ENCODE measurements around the gene AGO3.

Gene AGO3

GRCh38 chr1:36055706-36056105 is 124.8 kb downstream of the AGO3 start:
- DNase-seq (ENCODE audit: low spot score in 2 of 2) (no peak), ATAC-seq (ENCODE audit: low read depth) (no peak)
- Mint-ChIP-seq H3K36me3 (peaks cover 19% of the 10 kb centered on the region), H3K9me3 (no peaks in the 10 kb centered on the region), H3K4me1 (no peaks in the 10 kb centered on the region), H3K27ac (no peak overlapping the region), H3K4me3 (no peak overlapping the region), H3K27me3 (no peaks in the 10 kb centered on the region)

GRCh38 chr1:36062315-36062714 is 131.4 kb downstream of the AGO3 start:
- H3K36me3 Mint-ChIP-seq = peaks cover 2% of the 10 kb centered on the region
- no peak overlapping the region for H3K27ac Mint-ChIP-seq
- no peak for ATAC-seq (ENCODE audit: low read depth)
- no peaks in the 10 kb centered on the region for H3K4me1 Mint-ChIP-seq
- no peak for DNase-seq (ENCODE audit: low spot score in 2 of 2)
- no peak overlapping the region for H3K4me3 Mint-ChIP-seq
- H3K27me3 Mint-ChIP-seq = no peaks in the 10 kb centered on the region
- no peaks in the 10 kb centered on the region for H3K9me3 Mint-ChIP-seq

DNA sequence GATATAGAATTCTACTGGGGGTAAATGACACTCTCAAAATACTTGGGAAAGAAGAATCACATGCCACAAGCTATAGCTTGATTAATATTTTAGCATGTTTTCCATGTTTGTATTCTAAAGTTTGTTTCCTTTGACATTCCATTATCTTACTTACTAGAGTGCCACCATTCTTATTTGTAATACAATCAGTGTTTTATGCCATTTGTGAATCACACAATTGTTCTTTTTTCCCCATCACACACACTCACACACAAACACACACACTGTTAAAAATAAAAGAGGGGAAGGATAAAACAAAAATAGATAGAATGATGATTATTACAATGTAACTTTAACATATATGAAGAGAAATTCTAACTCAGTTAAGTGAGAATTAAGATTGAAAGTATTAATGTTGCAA is 137.0 kb downstream of the AGO3 start:
- no peaks in the 10 kb centered on the region for H3K36me3 Mint-ChIP-seq
- no peak for DNase-seq (ENCODE audit: low spot score in 2 of 2)
- no peaks in the 10 kb centered on the region for H3K4me1 Mint-ChIP-seq
- no peak overlapping the region for H3K4me3 Mint-ChIP-seq
- H3K27ac Mint-ChIP-seq = no peak overlapping the region
- H3K27me3 Mint-ChIP-seq = no peaks in the 10 kb centered on the region
- no peaks in the 10 kb centered on the region for H3K9me3 Mint-ChIP-seq
- no peak for ATAC-seq (ENCODE audit: low read depth)

DNA sequence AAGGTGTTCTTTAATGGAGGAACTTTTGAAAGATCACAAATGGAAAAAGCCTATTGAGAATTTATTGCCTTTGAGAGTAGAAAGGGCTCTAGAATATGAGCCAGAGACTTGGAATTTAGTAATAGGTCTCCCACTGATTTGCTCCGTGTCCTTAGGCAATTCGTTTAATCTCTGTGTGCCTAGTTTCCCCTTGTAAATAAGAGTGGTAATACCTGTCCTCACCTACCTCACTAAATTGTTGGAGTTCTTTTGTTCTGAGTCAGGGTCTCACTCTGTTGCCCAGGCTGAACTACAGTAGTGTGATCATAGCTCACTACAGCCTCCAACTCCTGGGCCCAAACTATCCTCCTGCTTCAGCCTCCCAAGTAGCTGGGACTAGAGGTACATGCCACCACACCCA is 138.0 kb downstream of the AGO3 start:
- Mint-ChIP-seq H3K4me1 (no peaks in the 10 kb centered on the region), H3K27me3 (no peaks in the 10 kb centered on the region), H3K27ac (no peak overlapping the region), H3K36me3 (no peaks in the 10 kb centered on the region), H3K9me3 (no peaks in the 10 kb centered on the region), H3K4me3 (no peak overlapping the region)
- no peak for DNase-seq (ENCODE audit: low spot score in 2 of 2)
- ATAC-seq (ENCODE audit: low read depth) = no peak

DNA sequence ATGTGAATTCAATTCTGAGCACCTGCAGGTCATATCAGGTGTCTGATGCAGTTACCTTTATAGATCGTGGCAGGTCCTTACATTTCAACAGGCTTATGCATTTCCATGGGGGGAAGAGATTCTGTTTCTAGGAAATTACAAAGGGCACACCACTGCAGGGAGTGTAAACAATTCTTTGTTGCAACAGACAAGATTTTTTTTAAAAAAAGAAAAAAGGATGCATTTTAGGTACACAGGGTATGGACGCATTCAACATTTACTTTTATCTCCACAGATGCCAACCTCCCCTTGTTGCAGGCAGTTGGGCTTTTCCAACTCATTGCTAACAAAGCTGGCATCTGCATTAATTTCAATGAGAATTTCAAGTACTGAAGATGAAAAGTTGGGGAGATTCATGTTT is 139.4 kb downstream of the AGO3 start:
- no peaks in the 10 kb centered on the region for H3K36me3 Mint-ChIP-seq
- H3K9me3 Mint-ChIP-seq = no peaks in the 10 kb centered on the region
- ATAC-seq (ENCODE audit: low read depth) = no peak
- H3K27ac Mint-ChIP-seq = no peak overlapping the region
- no peak for DNase-seq (ENCODE audit: low spot score in 2 of 2)
- H3K4me1 Mint-ChIP-seq = no peaks in the 10 kb centered on the region
- H3K4me3 Mint-ChIP-seq = no peak overlapping the region
- H3K27me3 Mint-ChIP-seq = no peaks in the 10 kb centered on the region

DNA sequence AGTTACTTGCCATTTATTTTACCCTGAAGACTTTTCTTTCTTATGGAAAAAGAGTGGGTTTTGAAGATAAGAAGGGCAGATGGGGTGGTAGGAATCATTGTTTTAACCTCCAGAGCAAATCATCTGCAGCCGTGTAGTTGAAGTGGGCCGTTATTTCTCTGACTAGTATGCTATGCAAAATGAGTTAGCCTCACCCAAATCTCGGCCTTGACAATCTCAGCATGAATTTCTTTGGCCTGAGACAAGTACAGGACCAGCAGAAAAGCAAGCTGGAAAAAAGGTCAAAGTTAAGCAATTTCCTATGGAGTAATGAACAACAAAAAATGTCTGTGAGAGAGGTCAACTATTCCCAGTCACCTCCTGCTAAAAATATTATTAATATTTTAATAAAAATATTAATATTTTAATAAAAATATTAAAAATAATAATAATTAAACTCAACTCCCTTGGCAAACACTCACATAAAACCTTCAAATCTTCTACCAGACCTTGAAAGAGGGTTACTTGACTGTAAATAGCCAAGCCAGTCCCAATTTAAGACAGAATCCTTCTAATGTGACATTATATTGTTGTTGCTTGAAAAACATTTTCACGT is 146.2 kb downstream of the AGO3 start:
- Mint-ChIP-seq H3K36me3 (no peaks in the 10 kb centered on the region), H3K4me1 (no peaks in the 10 kb centered on the region), H3K27me3 (peaks cover 3% of the 10 kb centered on the region), H3K27ac (no peak overlapping the region), H3K4me3 (no peak overlapping the region), H3K9me3 (no peaks in the 10 kb centered on the region)
- DNase-seq (ENCODE audit: low spot score in 2 of 2) (no peak), ATAC-seq (ENCODE audit: low read depth) (no peak)

DNA sequence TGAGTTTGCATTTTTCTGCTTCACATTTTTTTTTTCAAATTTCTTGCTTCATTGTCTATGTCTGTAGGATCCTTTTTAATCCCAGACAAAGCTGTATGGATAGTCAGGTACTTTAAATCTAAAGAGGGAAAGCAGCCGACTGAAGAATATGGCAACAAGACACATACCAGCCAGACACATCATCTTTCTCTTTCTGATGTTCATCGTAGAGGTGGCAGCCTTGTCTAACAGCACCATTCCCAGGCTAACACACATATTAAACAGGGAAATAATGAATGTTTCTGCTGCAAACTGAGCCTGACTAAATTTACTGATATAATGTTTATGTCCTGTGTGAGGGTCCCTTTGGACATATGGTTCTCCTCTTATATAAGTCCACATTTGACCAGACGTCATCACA is 149.3 kb downstream of the AGO3 start:
- peaks cover 10% of the 10 kb centered on the region for H3K27me3 Mint-ChIP-seq
- no peaks in the 10 kb centered on the region for H3K4me1 Mint-ChIP-seq
- no peak for ATAC-seq (ENCODE audit: low read depth)
- H3K36me3 Mint-ChIP-seq = no peaks in the 10 kb centered on the region
- H3K4me3 Mint-ChIP-seq = no peak overlapping the region
- no peak for DNase-seq (ENCODE audit: low spot score in 2 of 2)
- no peaks in the 10 kb centered on the region for H3K9me3 Mint-ChIP-seq
- H3K27ac Mint-ChIP-seq = no peak overlapping the region

DNA sequence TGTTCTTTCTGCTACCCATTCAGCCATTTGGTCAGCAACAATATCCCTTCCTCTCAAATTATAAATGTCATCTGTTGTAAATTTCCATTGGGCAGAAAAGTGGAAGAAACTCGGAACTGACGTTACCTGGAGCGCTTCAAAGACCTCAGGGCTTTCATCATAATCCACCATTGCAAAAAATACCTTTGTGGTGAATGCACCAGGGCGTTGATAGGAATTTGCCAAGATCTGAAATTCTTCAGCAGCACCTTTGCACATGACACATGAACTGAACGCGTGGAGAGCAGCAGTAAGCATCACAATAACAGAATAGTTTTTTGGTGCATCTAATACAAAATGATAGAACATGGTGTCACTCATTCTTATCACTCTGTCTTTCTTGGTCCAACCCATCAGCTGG is 149.9 kb downstream of the AGO3 start:
- ATAC-seq (ENCODE audit: low read depth) = no peak
- Mint-ChIP-seq H3K4me1 (no peaks in the 10 kb centered on the region), H3K9me3 (no peaks in the 10 kb centered on the region), H3K4me3 (no peak overlapping the region), H3K27ac (no peak overlapping the region), H3K27me3 (peaks cover 10% of the 10 kb centered on the region), H3K36me3 (no peaks in the 10 kb centered on the region)
- no peak for DNase-seq (ENCODE audit: low spot score in 2 of 2)

DNA sequence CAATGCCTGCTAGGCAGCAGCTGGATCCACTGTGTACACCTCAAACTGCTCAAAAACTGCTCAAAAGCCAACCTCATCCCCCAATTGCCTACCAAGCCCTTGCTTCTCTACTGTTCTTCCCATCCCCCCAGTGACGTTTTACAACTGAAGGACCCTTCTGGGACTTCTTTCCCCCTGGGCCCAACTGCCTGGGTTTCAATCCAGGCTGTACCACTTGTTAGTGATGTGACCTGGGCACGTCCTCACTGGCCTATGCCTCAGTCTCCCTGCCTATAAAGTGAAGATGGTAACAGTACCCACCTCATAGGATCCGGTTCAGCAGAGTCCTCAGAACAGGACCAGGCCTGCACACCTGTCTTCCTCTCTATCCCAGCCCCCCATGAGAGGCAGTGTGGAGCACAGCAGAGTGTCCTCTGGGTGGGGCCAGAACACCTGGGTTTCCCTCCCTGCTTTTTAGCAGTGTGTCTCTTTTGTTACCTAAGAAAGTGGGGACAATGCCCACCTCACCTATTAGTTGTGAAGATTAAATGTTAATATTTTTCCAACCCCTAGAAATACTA is 151.1 kb downstream of the AGO3 start:
- Mint-ChIP-seq H3K4me3 (no peak overlapping the region), H3K27me3 (peaks cover 11% of the 10 kb centered on the region), H3K9me3 (no peaks in the 10 kb centered on the region), H3K27ac (no peak overlapping the region), H3K36me3 (no peaks in the 10 kb centered on the region), H3K4me1 (no peaks in the 10 kb centered on the region)
- no peak for DNase-seq (ENCODE audit: low spot score in 2 of 2)
- ATAC-seq (ENCODE audit: low read depth) = no peak

DNA sequence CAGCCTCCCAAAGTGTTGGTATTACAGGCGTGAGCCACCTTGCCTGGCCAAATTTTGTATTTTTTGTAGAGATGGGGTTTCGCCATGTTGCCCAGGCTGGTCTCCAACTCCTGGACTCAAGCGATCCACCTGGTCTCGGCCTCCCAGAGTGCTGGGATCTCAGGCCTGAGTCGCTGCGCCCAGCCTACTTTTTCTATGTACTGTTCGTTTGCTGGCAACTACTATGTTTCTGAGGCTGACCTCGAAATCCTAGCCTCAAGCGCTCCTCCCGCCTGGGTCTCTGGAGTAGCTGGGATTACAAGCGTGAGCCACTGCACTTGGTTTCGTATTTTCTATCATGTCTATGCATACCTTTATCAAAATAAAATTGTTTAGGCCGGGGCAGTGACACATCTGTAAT is 152.3 kb downstream of the AGO3 start:
- Mint-ChIP-seq H3K4me1 (no peaks in the 10 kb centered on the region), H3K9me3 (no peaks in the 10 kb centered on the region)
- DNase-seq (ENCODE audit: low spot score in 2 of 2) = no peak

DNA sequence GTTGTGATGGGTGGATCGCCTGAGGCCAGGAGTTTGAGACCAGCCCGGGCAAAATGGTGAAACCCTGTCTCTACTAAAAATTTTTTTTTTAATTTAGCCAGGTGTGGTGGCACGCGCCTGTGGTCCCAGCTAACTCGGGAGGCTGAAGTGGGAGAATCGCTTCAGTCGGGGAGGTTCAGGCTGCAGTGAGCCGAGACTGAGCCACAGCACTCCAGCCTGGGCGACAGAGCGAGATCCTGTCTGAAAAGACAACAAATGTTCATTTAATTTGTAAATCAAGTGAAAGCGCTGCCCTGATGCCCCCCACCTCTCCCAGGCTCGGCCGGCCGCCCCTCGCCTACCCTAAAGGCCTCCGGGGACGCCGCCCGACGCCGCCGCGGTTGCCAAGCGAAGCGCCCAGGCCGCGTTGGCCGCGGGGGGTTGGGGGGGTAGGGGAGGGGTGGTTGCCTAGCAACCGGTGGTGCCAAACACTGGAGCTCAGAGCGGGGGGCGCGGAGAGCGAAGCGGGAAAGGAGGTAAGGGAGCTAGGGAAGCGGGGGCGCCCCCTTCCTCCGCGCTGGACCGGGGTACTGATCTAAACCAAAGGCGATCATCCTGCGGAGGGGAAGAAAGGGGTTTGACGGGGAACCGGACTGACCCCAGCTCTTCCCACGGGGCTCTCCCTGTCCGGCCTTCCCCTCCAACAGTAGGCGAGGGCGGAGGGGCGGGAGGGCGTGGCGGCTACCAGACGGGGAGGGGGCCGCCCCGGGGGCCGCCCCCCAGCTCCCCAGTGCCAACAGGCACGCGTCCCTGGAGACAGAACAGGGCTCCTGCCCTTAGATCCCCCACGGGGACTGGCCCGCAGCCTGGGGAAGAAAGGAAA is 153.0 kb downstream of the AGO3 start, which contains the start of gene TEKT2:
Gene TEKT2, plus strand, starts transcription at position 460 of the 862 bp plus-strand sequence. CDS start 828 bp downstream, outside the sequence.
- Mint-ChIP-seq H3K27me3 (peaks cover 12% of the 10 kb centered on the region), H3K4me1 (no peaks in the 10 kb centered on the region), H3K36me3 (no peaks in the 10 kb centered on the region), H3K9me3 (no peaks in the 10 kb centered on the region), H3K27ac (peak within 1 kb of the TSS; percentile 70), H3K4me3 (peak within 1 kb of the TSS; percentile 64)
- DNase-seq (ENCODE audit: low spot score in 2 of 2) (no peak), ATAC-seq (ENCODE audit: low read depth) (no peak)

More for the DNA sequence above, 152.3 kb downstream of the AGO3 start:
- no peak for ATAC-seq (ENCODE audit: low read depth)
- peaks cover 12% of the 10 kb centered on the region for H3K27me3 Mint-ChIP-seq
- no peak overlapping the region for H3K27ac Mint-ChIP-seq
- no peaks in the 10 kb centered on the region for H3K36me3 Mint-ChIP-seq
- no peak overlapping the region for H3K4me3 Mint-ChIP-seq

DNA sequence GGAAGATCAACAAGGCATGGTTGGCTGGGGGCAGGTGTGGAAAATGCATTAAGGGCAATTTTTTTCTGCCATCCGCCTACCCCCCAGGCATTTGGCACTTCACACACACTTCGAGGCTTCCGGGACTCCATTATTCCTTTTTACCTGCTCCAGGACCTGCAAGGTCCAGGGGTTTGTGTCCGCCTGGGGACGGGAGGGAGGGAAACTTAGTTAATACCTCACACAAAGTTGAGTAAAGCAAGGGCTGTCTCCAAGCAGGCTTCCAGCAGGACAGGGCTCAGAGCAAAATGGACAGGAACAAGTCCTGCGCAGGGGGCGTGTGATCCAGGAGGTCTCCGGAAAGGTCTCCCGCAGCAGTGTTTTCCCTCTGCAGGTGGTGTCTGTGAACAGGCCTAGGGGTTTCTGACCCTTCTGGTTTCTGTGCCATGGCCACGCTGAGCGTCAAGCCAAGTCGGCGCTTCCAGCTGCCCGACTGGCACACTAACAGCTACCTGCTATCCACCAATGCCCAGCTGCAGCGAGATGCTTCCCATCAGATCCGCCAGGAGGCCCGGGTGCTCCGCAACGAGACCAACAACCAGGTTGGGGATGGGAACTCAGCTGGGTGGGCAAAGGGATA is 153.7 kb downstream of the AGO3 start:
- Mint-ChIP-seq H3K27me3 (peaks cover 12% of the 10 kb centered on the region), H3K36me3 (no peaks in the 10 kb centered on the region), H3K4me1 (peaks cover 6% of the 10 kb centered on the region), H3K27ac (no peak overlapping the region), H3K4me3 (peak overlapping the region; percentile 37), H3K9me3 (no peaks in the 10 kb centered on the region)
- no peak for DNase-seq (ENCODE audit: low spot score in 2 of 2)
- ATAC-seq (ENCODE audit: low read depth) = no peak

GRCh38 chr1:36085126-36085525 is 154.2 kb downstream of the AGO3 start:
- Mint-ChIP-seq H3K27me3 (peaks cover 12% of the 10 kb centered on the region), H3K36me3 (no peaks in the 10 kb centered on the region)

More at GRCh38 chr1:36085126-36085525, 154.2 kb downstream of the AGO3 start:
- ATAC-seq (ENCODE audit: low read depth) = no peak
- Mint-ChIP-seq H3K9me3 (no peaks in the 10 kb centered on the region), H3K27ac (no peak overlapping the region), H3K4me1 (peaks cover 11% of the 10 kb centered on the region), H3K4me3 (no peak overlapping the region)
- no peak for DNase-seq (ENCODE audit: low spot score in 2 of 2)
